Central memory CD4-positive, alpha-beta T cell (primary cell): ENCODE results near the gene OR13J1.

ENCODE experiments used
- DNase-seq: peaks from one replicate; pipeline ENCODE4 v3.0.0; 2022

The OR13J1 gene

GRCh38 chr9:35829764-35830096 lies 40.5 kb downstream of the OR13J1 start:
- no peak for DNase-seq

DNA sequence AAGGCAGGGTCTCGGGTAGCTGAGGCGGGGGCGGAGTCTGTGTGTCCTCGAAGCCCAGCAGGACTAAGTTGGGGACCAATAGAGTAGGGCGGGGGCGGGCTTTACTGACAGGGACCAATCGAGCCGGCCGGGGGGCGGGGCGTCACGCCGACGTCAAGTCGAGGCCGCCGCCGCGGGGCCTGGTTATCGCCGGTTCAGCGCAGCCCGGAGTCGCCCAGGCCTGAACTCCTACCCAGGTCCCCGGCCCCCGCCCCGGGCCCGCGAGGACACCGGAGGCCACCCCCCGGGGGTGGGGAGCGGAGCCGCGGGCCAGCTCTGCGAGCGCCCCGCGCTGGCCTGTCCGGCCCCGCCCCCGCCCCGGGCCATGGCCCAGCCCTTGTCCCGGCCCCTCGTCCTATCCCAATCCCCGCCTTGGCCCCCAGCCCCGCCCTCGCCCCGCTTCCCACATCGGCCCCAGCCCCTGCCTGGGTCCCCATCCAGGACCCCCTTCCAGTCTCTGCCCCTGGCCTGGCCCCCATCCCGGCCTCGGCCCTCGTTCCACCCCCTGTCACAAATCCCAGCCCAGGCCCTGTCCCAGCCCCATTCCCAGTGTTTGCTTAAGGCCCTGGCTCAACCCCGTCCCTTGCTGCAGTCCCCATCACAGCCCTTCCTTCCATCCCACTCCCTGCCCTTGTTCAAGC lies 41.0 kb downstream of the OR13J1 start, which contains the start of gene TMEM8B:
Gene TMEM8B, plus strand, starts transcription at position 145 of the 680 bp plus-strand sequence. Its CDS starts 220 bp downstream, at position 365.
- peak; percentile 84 for DNase-seq

- no peak for DNase-seq
Measured at GRCh38 chr9:35828716-35829083, 41.5 kb downstream of the OR13J1 start, which contains the start of gene FAM221B. FAM221B (minus strand) TSS chr9:35828732; CDS start chr9:35826161, 2,571 bp downstream.

- DNase-seq = no peak
Measured at GRCh38 chr9:35827486-35827885, 42.7 kb downstream of the OR13J1 start.

- DNase-seq = peak; percentile 48
Measured at GRCh38 chr9:35826071-35826701, 44.0 kb downstream of the OR13J1 start.

- DNase-seq = no peak
Measured at GRCh38 chr9:35822926-35823325, 47.3 kb downstream of the OR13J1 start.

DNA sequence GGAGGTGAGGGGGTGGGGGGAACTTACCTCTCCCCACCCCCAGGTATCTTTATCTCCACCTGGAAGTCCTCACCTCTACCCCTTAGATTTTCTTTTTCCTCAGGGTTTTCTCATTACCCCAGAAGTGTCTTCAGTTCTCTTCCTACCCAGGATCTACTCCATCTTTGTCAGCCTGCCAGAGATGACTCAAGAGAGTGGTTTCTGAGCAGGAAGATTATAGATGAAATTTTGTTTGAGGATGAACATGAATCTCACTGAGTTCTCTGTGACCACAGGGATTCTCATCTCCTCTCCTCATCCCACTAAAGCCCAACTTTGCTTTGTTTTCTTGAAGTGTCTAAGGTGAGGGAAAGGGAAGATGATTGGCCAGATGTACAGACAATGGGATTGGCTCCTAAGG lies 50.1 kb downstream of the OR13J1 start:
- DNase-seq = no peak
